ENCODE measurements around the gene TMEM91. TPM values are rescaled to one million over a fixed set of nuclear protein-coding genes. Genes with fewer than 3 reads are reported as not detected.

TMEM91 gene
- total and polyA plus RNA-seq, 2 donors (not counting 3 experiments of a cell fraction or from before 2014, with no cell fraction given) = 9.0 to 13.2 TPM

DNA sequence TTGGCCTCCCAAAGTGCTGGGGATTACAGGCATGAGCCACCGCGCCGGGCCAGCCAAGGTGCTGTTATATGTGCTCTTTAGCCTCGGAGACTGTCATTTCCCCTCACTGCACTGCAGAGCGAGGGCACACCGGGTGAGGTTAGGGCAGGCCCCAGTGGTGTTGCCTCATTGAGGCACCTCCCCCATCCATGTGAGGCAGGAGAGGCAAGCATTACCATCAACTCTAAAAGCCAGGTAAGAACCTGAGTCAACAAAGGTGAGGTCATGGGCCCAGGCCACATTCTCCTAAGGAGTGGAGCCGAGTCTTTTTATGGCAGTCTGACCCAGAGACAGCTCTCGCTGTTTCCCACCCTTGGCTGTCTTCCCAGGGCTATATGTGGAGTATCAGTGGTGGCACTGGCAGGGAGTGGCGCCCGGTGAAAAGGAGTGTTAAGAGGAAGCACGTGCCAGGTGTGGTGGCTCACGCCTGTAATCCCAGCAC lies 39.9 kb downstream of the TMEM91 start:
- BruUV-seq (replicated peaks) = no TSS peak
- Histone ChIP-seq H3K9me1 (replicated peaks; ENCODE audit: control insufficient read depth, extremely low read depth, insufficient read depth, low read length) (no peaks in the 10 kb centered on the region), H3K27me3 (ENCODE audit: control insufficient read depth in 2 of 2, insufficient read depth in 2 of 2, low read length in 2 of 2) (no peaks in the 10 kb centered on the region), H2AFZ (ENCODE audit: low read depth, low read length) (no peak overlapping the region), H3K27ac (ENCODE audit: insufficient read depth, low read depth, low read length) (no peak overlapping the region), H3K79me2 (ENCODE audit: control insufficient read depth, insufficient read depth, low read length) (no peaks in the 10 kb centered on the region), H3K9me3 (replicated peaks; ENCODE audit: control insufficient read depth, insufficient read depth, low read length) (no peaks in the 10 kb centered on the region), H3K4me2 (ENCODE audit: insufficient read depth, low read length) (no peak overlapping the region), H4K20me1 (replicated peaks; ENCODE audit: control insufficient read depth, extremely low read depth, insufficient read depth, low read length) (no peaks in the 10 kb centered on the region), H3K4me1 (ENCODE audit: control insufficient read depth, extremely low read depth, insufficient read depth, low read length) (no peaks in the 10 kb centered on the region), H3K9ac (replicated peaks; ENCODE audit: extremely low read depth, insufficient read depth, low read length) (no peak overlapping the region), H3K36me3 (ENCODE audit: control insufficient read depth in 2 of 2, extremely low read depth in 1 of 2, insufficient read depth in 2 of 2, low read length in 2 of 2) (peaks cover 0 to 35% of the 10 kb centered on the region in 2 experiments), H3K4me3 (replicated peaks in 1 of 3; ENCODE audit: insufficient read depth in 1 of 3, low read depth in 1 of 3, low read length in 3 of 3) (no peak overlapping the region)
- dilution Hi-C loops (cut with MboI; ENCODE audit: extremely low pct_ligation_motif_present, low sequenced_read_pairs) (no loop called here), intact Hi-C loops (cut with micrococcal nuclease) (no loop called here)
- POLR2A ChIA-PET = no interaction called here
- DNase-seq (ENCODE audit: low read depth, low spot score) (no peak), FAIRE-seq (no peak)
- TF ChIP-seq POLR2AphosphoS5 (IDR thresholded peaks at IDR 0.05; ENCODE audit: insufficient read depth, low read depth, low read length) (no peak), FOS (IDR thresholded peaks at IDR 0.05; ENCODE audit: borderline replicate concordance, insufficient read depth, low read length) (no peak), JUN (IDR thresholded peaks at IDR 0.05; ENCODE audit: borderline replicate concordance, insufficient read depth, insufficient read length, low read depth) (no peak), MYC (IDR thresholded peaks at IDR 0.05; ENCODE audit: low read depth, low read length) (no peak), EZH2 (IDR thresholded peaks at IDR 0.05; ENCODE audit: borderline replicate concordance, low read depth, low read length, severe bottlenecking) (no peak), POLR2A (IDR thresholded peaks at IDR 0.05; ENCODE audit: low read depth, low read length) (no peak), GATA2 (IDR thresholded peaks at IDR 0.05; ENCODE audit: insufficient read depth, insufficient read length, low read depth, low read length) (no peak)
- TF ChIP-seq, protein P1, sequence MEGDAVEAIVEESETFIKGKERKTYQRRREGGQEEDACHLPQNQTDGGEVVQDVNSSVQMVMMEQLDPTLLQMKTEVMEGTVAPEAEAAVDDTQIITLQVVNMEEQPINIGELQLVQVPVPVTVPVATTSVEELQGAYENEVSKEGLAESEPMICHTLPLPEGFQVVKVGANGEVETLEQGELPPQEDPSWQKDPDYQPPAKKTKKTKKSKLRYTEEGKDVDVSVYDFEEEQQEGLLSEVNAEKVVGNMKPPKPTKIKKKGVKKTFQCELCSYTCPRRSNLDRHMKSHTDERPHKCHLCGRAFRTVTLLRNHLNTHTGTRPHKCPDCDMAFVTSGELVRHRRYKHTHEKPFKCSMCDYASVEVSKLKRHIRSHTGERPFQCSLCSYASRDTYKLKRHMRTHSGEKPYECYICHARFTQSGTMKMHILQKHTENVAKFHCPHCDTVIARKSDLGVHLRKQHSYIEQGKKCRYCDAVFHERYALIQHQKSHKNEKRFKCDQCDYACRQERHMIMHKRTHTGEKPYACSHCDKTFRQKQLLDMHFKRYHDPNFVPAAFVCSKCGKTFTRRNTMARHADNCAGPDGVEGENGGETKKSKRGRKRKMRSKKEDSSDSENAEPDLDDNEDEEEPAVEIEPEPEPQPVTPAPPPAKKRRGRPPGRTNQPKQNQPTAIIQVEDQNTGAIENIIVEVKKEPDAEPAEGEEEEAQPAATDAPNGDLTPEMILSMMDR (IDR thresholded peaks at IDR 0.05; ENCODE audit: extremely low read depth in 1 of 2, insufficient read depth in 1 of 2, low read depth in 1 of 2, low read length in 2 of 2) = no peak
- TF ChIP-seq, protein P2, sequence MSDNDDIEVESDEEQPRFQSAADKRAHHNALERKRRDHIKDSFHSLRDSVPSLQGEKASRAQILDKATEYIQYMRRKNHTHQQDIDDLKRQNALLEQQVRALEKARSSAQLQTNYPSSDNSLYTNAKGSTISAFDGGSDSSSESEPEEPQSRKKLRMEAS (IDR thresholded peaks at IDR 0.05; ENCODE audit: insufficient read depth, insufficient read length) = no peak
- CTCF ChIA-PET = no interaction called here
